HepG2 (cell line): ENCODE results near the gene POLR1D. TPM values are rescaled to one million over a fixed set of nuclear protein-coding genes. Genes with fewer than 3 reads are reported as not detected.

ENCODE experiments used
- CEBPB ChIP-seq: IDR thresholded peaks from 2 replicates; pipeline ENCODE4 v1.6.1; 2011; ENCODE audit warnings: low read depth, low read length, improper control_type of control experiment, borderline replicate concordance
- GABPB1 ChIP-seq: IDR thresholded peaks from 2 replicates; pipeline ENCODE4 v1.6.1; 2016; ENCODE audit warnings: mild to moderate bottlenecking, missing genetic modification reagents, moderate library complexity, missing compliant biosample characterization
- GTF2F1 ChIP-seq: fragments of 150-350 bp; IDR thresholded peaks from 2 replicates; pipeline ENCODE4 v1.6.1; 2014; ENCODE audit warnings: low read length
- MYPOP ChIP-seq: sonication (generic); formaldehyde crosslinking; IDR thresholded peaks from 2 replicates; pipeline ENCODE4 v1.8.1; 2023; ENCODE audit warnings: mild to moderate bottlenecking, moderate library complexity, missing genetic modification reagents
- NR2C2 ChIP-seq: sonication (generic); formaldehyde crosslinking; IDR thresholded peaks from 2 replicates; pipeline ENCODE4 v1.4.0; 2020; ENCODE audit warnings: missing genetic modification reagents, mild to moderate bottlenecking, moderate library complexity, borderline replicate concordance
- POGK ChIP-seq: sonication (generic); formaldehyde crosslinking; conservative IDR thresholded peaks from 2 replicates; pipeline ENCODE4 v1.8.0; 2022; ENCODE audit warnings: mild to moderate bottlenecking, moderate library complexity, missing genetic modification reagents
- RELA ChIP-seq: sonication (generic); formaldehyde crosslinking; IDR thresholded peaks from 2 replicates; pipeline ENCODE4 v1.4.0; 2020; ENCODE audit warnings: missing genetic modification reagents
- SIN3B ChIP-seq: fragments of 150-350 bp; IDR thresholded peaks from 2 replicates; pipeline ENCODE4 v1.6.1; 2014; ENCODE audit warnings: low read length
- TFDP1 ChIP-seq: IDR thresholded peaks from 2 replicates; pipeline ENCODE4 v1.6.1; 2016; ENCODE audit warnings: missing compliant biosample characterization, missing genetic modification reagents, borderline replicate concordance
- ZFP36L1 ChIP-seq: sonication (generic); formaldehyde crosslinking; IDR thresholded peaks from 2 replicates; pipeline ENCODE4 v1.8.0; 2022; ENCODE audit warnings: mild to moderate bottlenecking, missing genetic modification reagents, moderate library complexity
- ZFP37 ChIP-seq: sonication (generic); formaldehyde crosslinking; IDR thresholded peaks from 2 replicates; pipeline ENCODE4 v1.4.0; 2020; ENCODE audit warnings: missing genetic modification reagents, borderline replicate concordance
- ZNF24 ChIP-seq: fragments of 450-650 bp; IDR thresholded peaks from 2 replicates; pipeline ENCODE4 v1.6.1; 2017; ENCODE audit warnings: antibody characterized with exemption, mild to moderate bottlenecking
- ZNF550 ChIP-seq: sonication (generic); formaldehyde crosslinking; IDR thresholded peaks from 2 replicates; pipeline ENCODE4 v1.4.0; 2020; ENCODE audit warnings: mild to moderate bottlenecking, missing genetic modification reagents, borderline replicate concordance
- ZNF839 ChIP-seq: sonication (generic); formaldehyde crosslinking; IDR thresholded peaks from 2 replicates; pipeline ENCODE4 v1.4.0; 2020; ENCODE audit warnings: missing genetic modification reagents, mild to moderate bottlenecking, borderline replicate concordance
- polyA plus RNA-seq, 8 experiments: library from polyadenylated mRNA; depleted of rRNA in 3 of 8; stranded (reverse) in 7 of 8; unstranded in 1 of 8; fragments of >200 nt; fragmentation: Illumina TruSeq in 4 of 8; extraction: Trizol in 4 of 8; gene quantifications; 2 replicates each; pipeline versions ENCODE4 v1.2.1 to v1.2.3, GENCODE V29; 2011 to 2016; ENCODE audit warnings: low read depth in 4 of 8, missing spikeins in 1 of 8, mixed read lengths in 1 of 8; ENCODE audit not compliant: insufficient read depth in 1 of 8
- total RNA-seq, 5 experiments: library from RNA; depleted of rRNA; stranded (reverse); fragments of >200 nt; fragmentation: Illumina TruSeq; extraction: Trizol; gene quantifications; 2 replicates each; pipeline ENCODE4 v1.2.3, GENCODE V29; 2016; ENCODE audit warnings: low read depth in 1 of 5
- TF ChIP-seq, protein P1 (sequence below), 2 experiments: IDR thresholded peaks; 2 replicates each; pipeline ENCODE4 v1.6.1; 2011 to 2012; ENCODE audit warnings: low read length in 2 of 2, borderline replicate concordance in 1 of 2, low read depth in 1 of 2, mild to moderate bottlenecking in 1 of 2, moderate library complexity in 1 of 2
- TF ChIP-seq, protein P2 (sequence below): sonication (generic); formaldehyde crosslinking; IDR thresholded peaks from 2 replicates; pipeline ENCODE4 v1.4.0; 2020; ENCODE audit warnings: mild to moderate bottlenecking, missing genetic modification reagents

The POLR1D gene
- total and polyA plus RNA-seq, 2 of the 13 experiments (the other 11 are each of a cell fraction or from before 2014, with no cell fraction given), result 183 to 490 TPM

GRCh38 chr13:27620377-27621115, 1.1 kb upstream of the POLR1D start, which contains the start of gene LNX2 (continued):
- TF ChIP-seq TFDP1 (CRISPR knock-in tag) (no peak), ZNF550 (CRISPR knock-in tag) (no peak), ZFP37 (CRISPR knock-in tag) (no peak), ZNF24 (no peak), GABPB1 (CRISPR knock-in tag) (peak; percentile 82), MYPOP (peak; percentile 12; the same call in 1 of the 2 replicates), POGK (peak; percentile 34; the same call in 1 of the 2 replicates), NR2C2 (CRISPR knock-in tag) (peak; percentile 64), ZNF839 (CRISPR knock-in tag) (no peak), SIN3B (no peak), ZFP36L1 (no peak), RELA (CRISPR knock-in tag) (no peak), GTF2F1 (no peak), CEBPB (no peak)
- TF ChIP-seq, protein P1, sequence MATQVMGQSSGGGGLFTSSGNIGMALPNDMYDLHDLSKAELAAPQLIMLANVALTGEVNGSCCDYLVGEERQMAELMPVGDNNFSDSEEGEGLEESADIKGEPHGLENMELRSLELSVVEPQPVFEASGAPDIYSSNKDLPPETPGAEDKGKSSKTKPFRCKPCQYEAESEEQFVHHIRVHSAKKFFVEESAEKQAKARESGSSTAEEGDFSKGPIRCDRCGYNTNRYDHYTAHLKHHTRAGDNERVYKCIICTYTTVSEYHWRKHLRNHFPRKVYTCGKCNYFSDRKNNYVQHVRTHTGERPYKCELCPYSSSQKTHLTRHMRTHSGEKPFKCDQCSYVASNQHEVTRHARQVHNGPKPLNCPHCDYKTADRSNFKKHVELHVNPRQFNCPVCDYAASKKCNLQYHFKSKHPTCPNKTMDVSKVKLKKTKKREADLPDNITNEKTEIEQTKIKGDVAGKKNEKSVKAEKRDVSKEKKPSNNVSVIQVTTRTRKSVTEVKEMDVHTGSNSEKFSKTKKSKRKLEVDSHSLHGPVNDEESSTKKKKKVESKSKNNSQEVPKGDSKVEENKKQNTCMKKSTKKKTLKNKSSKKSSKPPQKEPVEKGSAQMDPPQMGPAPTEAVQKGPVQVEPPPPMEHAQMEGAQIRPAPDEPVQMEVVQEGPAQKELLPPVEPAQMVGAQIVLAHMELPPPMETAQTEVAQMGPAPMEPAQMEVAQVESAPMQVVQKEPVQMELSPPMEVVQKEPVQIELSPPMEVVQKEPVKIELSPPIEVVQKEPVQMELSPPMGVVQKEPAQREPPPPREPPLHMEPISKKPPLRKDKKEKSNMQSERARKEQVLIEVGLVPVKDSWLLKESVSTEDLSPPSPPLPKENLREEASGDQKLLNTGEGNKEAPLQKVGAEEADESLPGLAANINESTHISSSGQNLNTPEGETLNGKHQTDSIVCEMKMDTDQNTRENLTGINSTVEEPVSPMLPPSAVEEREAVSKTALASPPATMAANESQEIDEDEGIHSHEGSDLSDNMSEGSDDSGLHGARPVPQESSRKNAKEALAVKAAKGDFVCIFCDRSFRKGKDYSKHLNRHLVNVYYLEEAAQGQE (IDR thresholded peaks at IDR 0.05; ENCODE audit: borderline replicate concordance in 1 of 2, low read depth in 1 of 2, low read length in 2 of 2), result no peak
- TF ChIP-seq, protein P2, sequence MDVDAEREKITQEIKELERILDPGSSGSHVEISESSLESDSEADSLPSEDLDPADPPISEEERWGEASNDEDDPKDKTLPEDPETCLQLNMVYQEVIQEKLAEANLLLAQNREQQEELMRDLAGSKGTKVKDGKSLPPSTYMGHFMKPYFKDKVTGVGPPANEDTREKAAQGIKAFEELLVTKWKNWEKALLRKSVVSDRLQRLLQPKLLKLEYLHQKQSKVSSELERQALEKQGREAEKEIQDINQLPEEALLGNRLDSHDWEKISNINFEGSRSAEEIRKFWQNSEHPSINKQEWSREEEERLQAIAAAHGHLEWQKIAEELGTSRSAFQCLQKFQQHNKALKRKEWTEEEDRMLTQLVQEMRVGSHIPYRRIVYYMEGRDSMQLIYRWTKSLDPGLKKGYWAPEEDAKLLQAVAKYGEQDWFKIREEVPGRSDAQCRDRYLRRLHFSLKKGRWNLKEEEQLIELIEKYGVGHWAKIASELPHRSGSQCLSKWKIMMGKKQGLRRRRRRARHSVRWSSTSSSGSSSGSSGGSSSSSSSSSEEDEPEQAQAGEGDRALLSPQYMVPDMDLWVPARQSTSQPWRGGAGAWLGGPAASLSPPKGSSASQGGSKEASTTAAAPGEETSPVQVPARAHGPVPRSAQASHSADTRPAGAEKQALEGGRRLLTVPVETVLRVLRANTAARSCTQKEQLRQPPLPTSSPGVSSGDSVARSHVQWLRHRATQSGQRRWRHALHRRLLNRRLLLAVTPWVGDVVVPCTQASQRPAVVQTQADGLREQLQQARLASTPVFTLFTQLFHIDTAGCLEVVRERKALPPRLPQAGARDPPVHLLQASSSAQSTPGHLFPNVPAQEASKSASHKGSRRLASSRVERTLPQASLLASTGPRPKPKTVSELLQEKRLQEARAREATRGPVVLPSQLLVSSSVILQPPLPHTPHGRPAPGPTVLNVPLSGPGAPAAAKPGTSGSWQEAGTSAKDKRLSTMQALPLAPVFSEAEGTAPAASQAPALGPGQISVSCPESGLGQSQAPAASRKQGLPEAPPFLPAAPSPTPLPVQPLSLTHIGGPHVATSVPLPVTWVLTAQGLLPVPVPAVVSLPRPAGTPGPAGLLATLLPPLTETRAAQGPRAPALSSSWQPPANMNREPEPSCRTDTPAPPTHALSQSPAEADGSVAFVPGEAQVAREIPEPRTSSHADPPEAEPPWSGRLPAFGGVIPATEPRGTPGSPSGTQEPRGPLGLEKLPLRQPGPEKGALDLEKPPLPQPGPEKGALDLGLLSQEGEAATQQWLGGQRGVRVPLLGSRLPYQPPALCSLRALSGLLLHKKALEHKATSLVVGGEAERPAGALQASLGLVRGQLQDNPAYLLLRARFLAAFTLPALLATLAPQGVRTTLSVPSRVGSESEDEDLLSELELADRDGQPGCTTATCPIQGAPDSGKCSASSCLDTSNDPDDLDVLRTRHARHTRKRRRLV (CRISPR knock-in tag), result no peak
